ENCODE results near the gene TP63. TPM values are rescaled to one million over a fixed set of nuclear protein-coding genes. Genes with fewer than 3 reads are reported as not detected.
A peak's percentile ranks its signal among the peaks of the same experiment; 100 is the strongest.

Gene TP63
- total RNA-seq, 1 donor from 2014 or later, result 1.1 TPM

DNA sequence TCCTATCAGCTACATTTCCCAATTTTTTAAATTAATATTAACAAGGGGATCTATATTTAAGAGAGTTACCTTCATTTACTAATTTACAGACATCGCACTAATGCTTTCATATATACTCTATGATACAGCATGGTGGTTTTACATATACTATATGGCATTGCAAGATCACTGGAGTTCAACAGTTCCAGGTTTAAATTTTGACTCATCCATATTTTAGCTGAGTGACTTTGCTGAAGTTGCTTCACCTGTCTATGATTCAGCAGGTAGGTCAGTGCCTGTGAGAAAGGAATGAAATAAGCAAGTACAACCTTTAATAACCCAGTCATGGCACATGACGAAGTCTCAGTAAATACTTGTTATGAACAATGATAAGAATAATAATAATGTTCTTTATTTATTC, 278.4 kb downstream of the TP63 start:
- no peak overlapping the region for H3K9ac ChIP-seq (ENCODE audit: low read length)
- Mint-ChIP-seq H3K4me3 (ENCODE audit: unreplicated experiment) (no peak overlapping the region), H3K9me3 (ENCODE audit: unreplicated experiment) (no peaks in the 10 kb centered on the region), H3K27me3 (ENCODE audit: low read depth, unreplicated experiment) (no peaks in the 10 kb centered on the region), H3K4me1 (ENCODE audit: low read depth, unreplicated experiment) (peaks cover 30% of the 10 kb centered on the region), H3K36me3 (ENCODE audit: low read depth, unreplicated experiment) (no peaks in the 10 kb centered on the region), H3K27ac (ENCODE audit: unreplicated experiment) (no peak overlapping the region)
- no peaks in the 10 kb centered on the region for H3K36me3 ChIP-seq (ENCODE audit: insufficient read depth, low read length)
- H3K4me2 ChIP-seq (ENCODE audit: low read length), result peak overlapping the region; percentile 51
- H4K20me1 ChIP-seq (ENCODE audit: insufficient read depth, low read length), result no peaks in the 10 kb centered on the region
- no peaks in the 10 kb centered on the region for H3K79me2 ChIP-seq (ENCODE audit: insufficient read depth, low read length)
- H3K4me1 ChIP-seq (ENCODE audit: insufficient read depth, low read length), result peaks cover 16% of the 10 kb centered on the region
- FAIRE-seq (no peak), DNase-seq (ENCODE audit: low read depth) (no peak)
- H3K27ac ChIP-seq (ENCODE audit: low read depth, low read length), result no peak overlapping the region
- no peak overlapping the region for H2AFZ ChIP-seq (ENCODE audit: low read depth, low read length)
- no peaks in the 10 kb centered on the region for H3K27me3 ChIP-seq (ENCODE audit: insufficient read depth, low read length)
- TF ChIP-seq, protein P1, sequence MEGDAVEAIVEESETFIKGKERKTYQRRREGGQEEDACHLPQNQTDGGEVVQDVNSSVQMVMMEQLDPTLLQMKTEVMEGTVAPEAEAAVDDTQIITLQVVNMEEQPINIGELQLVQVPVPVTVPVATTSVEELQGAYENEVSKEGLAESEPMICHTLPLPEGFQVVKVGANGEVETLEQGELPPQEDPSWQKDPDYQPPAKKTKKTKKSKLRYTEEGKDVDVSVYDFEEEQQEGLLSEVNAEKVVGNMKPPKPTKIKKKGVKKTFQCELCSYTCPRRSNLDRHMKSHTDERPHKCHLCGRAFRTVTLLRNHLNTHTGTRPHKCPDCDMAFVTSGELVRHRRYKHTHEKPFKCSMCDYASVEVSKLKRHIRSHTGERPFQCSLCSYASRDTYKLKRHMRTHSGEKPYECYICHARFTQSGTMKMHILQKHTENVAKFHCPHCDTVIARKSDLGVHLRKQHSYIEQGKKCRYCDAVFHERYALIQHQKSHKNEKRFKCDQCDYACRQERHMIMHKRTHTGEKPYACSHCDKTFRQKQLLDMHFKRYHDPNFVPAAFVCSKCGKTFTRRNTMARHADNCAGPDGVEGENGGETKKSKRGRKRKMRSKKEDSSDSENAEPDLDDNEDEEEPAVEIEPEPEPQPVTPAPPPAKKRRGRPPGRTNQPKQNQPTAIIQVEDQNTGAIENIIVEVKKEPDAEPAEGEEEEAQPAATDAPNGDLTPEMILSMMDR (IDR thresholded peaks at IDR 0.05; ENCODE audit: insufficient read depth, low read depth, low read length), result no peak
- TF ChIP-seq EZH2 (IDR thresholded peaks at IDR 0.05; ENCODE audit: insufficient read depth, low read length), result no peak
- H3K4me3 ChIP-seq (ENCODE audit: insufficient read depth, low read depth, low read length), result no peak overlapping the region
- no peaks in the 10 kb centered on the region for H3K9me3 ChIP-seq (ENCODE audit: insufficient read depth, low read depth, low read length)

DNA sequence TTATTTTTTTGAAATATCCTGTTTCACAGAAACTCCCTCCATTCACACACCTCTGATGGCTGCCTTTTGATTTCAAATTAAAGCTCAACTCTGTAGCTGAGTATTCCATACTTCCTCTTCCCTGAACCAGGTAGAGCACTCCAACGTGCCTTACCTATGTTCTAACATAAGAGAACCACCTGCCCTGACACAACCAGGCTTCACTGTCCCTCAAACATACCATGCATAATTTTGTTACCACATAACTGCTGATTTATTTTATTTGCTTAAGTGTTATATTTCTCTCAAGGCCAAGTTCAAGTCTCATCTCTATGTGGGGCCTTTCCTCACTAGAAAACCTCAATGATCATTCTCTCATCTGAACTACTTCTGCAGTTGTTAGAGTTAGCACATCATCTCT, 279.8 kb downstream of the TP63 start:
- no peak overlapping the region for H2AFZ ChIP-seq (ENCODE audit: low read depth, low read length)
- peaks cover 26% of the 10 kb centered on the region for H3K4me1 ChIP-seq (ENCODE audit: insufficient read depth, low read length)
- FAIRE-seq, result no peak
- H3K36me3 Mint-ChIP-seq (ENCODE audit: low read depth, unreplicated experiment), result no peaks in the 10 kb centered on the region
- H3K9me3 Mint-ChIP-seq (ENCODE audit: unreplicated experiment), result no peaks in the 10 kb centered on the region
- TF ChIP-seq, protein P1 (IDR thresholded peaks at IDR 0.05; ENCODE audit: insufficient read depth, low read depth, low read length), result no peak
- TF ChIP-seq EZH2 (IDR thresholded peaks at IDR 0.05; ENCODE audit: insufficient read depth, low read length), result no peak
- no peak overlapping the region for H3K27ac Mint-ChIP-seq (ENCODE audit: unreplicated experiment)
- no peak overlapping the region for H3K4me2 ChIP-seq (ENCODE audit: low read length)
- no peaks in the 10 kb centered on the region for H3K9me3 ChIP-seq (ENCODE audit: insufficient read depth, low read depth, low read length)
- H3K9ac ChIP-seq (ENCODE audit: low read length), result no peak overlapping the region
- no peaks in the 10 kb centered on the region for H3K27me3 ChIP-seq (ENCODE audit: insufficient read depth, low read length)
- H3K4me1 Mint-ChIP-seq (ENCODE audit: low read depth, unreplicated experiment), result peaks cover 42% of the 10 kb centered on the region
- no peak for DNase-seq (ENCODE audit: low read depth)
- H3K36me3 ChIP-seq (ENCODE audit: insufficient read depth, low read length), result no peaks in the 10 kb centered on the region
- no peaks in the 10 kb centered on the region for H3K79me2 ChIP-seq (ENCODE audit: insufficient read depth, low read length)
- H3K4me3 ChIP-seq (ENCODE audit: insufficient read depth, low read depth, low read length), result no peak overlapping the region
- H4K20me1 ChIP-seq (ENCODE audit: insufficient read depth, low read length), result no peaks in the 10 kb centered on the region
- H3K27ac ChIP-seq (ENCODE audit: low read depth, low read length), result no peak overlapping the region
- H3K4me3 Mint-ChIP-seq (ENCODE audit: unreplicated experiment), result no peak overlapping the region
- no peaks in the 10 kb centered on the region for H3K27me3 Mint-ChIP-seq (ENCODE audit: low read depth, unreplicated experiment)

DNA sequence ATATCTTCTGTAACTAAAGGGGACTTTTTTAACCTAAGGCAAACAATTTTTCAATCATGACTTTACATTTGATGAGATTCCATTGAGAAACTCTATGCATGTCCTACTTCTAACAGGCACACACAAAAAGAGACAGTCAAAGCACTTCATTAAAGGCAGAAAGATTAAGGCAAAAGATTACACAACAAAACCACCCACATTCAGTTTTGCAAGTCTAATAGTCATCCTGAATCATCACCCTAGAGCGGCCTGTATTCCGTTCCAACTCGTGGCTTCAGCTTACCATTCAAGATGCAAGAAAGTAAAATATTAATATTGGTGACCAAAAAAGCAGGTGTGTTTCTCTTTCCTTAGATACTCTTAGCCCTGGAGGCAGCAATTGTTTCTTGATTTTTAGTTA, 283.6 kb downstream of the TP63 start:
- Mint-ChIP-seq H3K4me1 (ENCODE audit: low read depth, unreplicated experiment) (peaks cover 21% of the 10 kb centered on the region), H3K4me3 (ENCODE audit: unreplicated experiment) (no peak overlapping the region), H3K27ac (ENCODE audit: unreplicated experiment) (no peak overlapping the region), H3K9me3 (ENCODE audit: unreplicated experiment) (no peaks in the 10 kb centered on the region), H3K27me3 (ENCODE audit: low read depth, unreplicated experiment) (no peaks in the 10 kb centered on the region), H3K36me3 (ENCODE audit: low read depth, unreplicated experiment) (no peaks in the 10 kb centered on the region)
- no peaks in the 10 kb centered on the region for H3K79me2 ChIP-seq (ENCODE audit: insufficient read depth, low read length)
- H3K4me2 ChIP-seq (ENCODE audit: low read length), result peak overlapping the region; percentile 41
- H3K9ac ChIP-seq (ENCODE audit: low read length), result no peak overlapping the region
- TF ChIP-seq EZH2 (IDR thresholded peaks at IDR 0.05; ENCODE audit: insufficient read depth, low read length), result no peak
- TF ChIP-seq, protein P1 (IDR thresholded peaks at IDR 0.05; ENCODE audit: insufficient read depth, low read depth, low read length), result no peak
- no peaks in the 10 kb centered on the region for H4K20me1 ChIP-seq (ENCODE audit: insufficient read depth, low read length)
- peak overlapping the region; percentile 35 for H3K27ac ChIP-seq (ENCODE audit: low read depth, low read length)
- peak; percentile 82 for FAIRE-seq
- H2AFZ ChIP-seq (ENCODE audit: low read depth, low read length), result peak overlapping the region; percentile 6
- DNase-seq (ENCODE audit: low read depth), result peak; percentile 94
- no peaks in the 10 kb centered on the region for H3K9me3 ChIP-seq (ENCODE audit: insufficient read depth, low read depth, low read length)
- peaks cover 13% of the 10 kb centered on the region for H3K4me1 ChIP-seq (ENCODE audit: insufficient read depth, low read length)
- H3K36me3 ChIP-seq (ENCODE audit: insufficient read depth, low read length), result no peaks in the 10 kb centered on the region
- no peak overlapping the region for H3K4me3 ChIP-seq (ENCODE audit: insufficient read depth, low read depth, low read length)
- no peaks in the 10 kb centered on the region for H3K27me3 ChIP-seq (ENCODE audit: insufficient read depth, low read length)

Measured in astrocyte (in vitro differentiated cells and primary cell).